Measurements from ENCODE around the gene DCAF12. TPM values are rescaled to one million over a fixed set of nuclear protein-coding genes. Genes with fewer than 3 reads are reported as not detected.

The DCAF12 gene
- total RNA-seq, 1 experiment from 2014 or later = 33.0 TPM

- Histone ChIP-seq H3K4me3 (ENCODE audit: low read depth, low read length) (peak overlapping the region; percentile 62), H3K4me1 (peaks cover 14% of the 10 kb centered on the region), H3K36me3 (ENCODE audit: control insufficient read depth, insufficient read depth, low read length) (no peaks in the 10 kb centered on the region), H3K9me3 (no peaks in the 10 kb centered on the region), H3K27me3 (replicated peaks; ENCODE audit: control insufficient read depth, insufficient read depth, low read length) (no peaks in the 10 kb centered on the region)
- peaks cover 24% of the 10 kb centered on the region for H3K4me1 Mint-ChIP-seq (ENCODE audit: low read depth, unreplicated experiment)
- no peak for DNase-seq
- ChIA-PET CTCF (interaction anchor here (1.4 kb wide), 1 partner anchor 17 kb away, joined by 3 read pairs; no protein-coding TSS in a partner anchor), POLR2A (no interaction called here)
- TF ChIP-seq, protein P1, sequence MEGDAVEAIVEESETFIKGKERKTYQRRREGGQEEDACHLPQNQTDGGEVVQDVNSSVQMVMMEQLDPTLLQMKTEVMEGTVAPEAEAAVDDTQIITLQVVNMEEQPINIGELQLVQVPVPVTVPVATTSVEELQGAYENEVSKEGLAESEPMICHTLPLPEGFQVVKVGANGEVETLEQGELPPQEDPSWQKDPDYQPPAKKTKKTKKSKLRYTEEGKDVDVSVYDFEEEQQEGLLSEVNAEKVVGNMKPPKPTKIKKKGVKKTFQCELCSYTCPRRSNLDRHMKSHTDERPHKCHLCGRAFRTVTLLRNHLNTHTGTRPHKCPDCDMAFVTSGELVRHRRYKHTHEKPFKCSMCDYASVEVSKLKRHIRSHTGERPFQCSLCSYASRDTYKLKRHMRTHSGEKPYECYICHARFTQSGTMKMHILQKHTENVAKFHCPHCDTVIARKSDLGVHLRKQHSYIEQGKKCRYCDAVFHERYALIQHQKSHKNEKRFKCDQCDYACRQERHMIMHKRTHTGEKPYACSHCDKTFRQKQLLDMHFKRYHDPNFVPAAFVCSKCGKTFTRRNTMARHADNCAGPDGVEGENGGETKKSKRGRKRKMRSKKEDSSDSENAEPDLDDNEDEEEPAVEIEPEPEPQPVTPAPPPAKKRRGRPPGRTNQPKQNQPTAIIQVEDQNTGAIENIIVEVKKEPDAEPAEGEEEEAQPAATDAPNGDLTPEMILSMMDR (IDR thresholded peaks at IDR 0.05; ENCODE audit: insufficient read depth in 1 of 2, low read depth in 1 of 2, low read length in 1 of 2, severe bottlenecking in 1 of 2, unreplicated experiment in 1 of 2) = no peak
- H3K27ac Mint-ChIP-seq (ENCODE audit: unreplicated experiment) = peak overlapping the region; percentile 90
- peak overlapping the region; percentile 86 for H3K4me3 Mint-ChIP-seq (ENCODE audit: unreplicated experiment)
- BruUV-seq (replicated peaks) = TSS peak; percentile 79
- intact Hi-C loops (cut with micrococcal nuclease; ENCODE audit: unreplicated experiment) = loop anchor here (2.0 kb wide), 2 partner anchors 20 to 54 kb away; no protein-coding TSS in a partner anchor
- H3K36me3 Mint-ChIP-seq (ENCODE audit: insufficient read depth, unreplicated experiment) = peaks cover 24% of the 10 kb centered on the region
- no peaks in the 10 kb centered on the region for H3K27me3 Mint-ChIP-seq (ENCODE audit: insufficient read depth, unreplicated experiment)
- no peaks in the 10 kb centered on the region for H3K9me3 Mint-ChIP-seq (ENCODE audit: unreplicated experiment)
Observed at GRCh38 chr9:34127035-34127948, 794 bp upstream of the DCAF12 start.

- peaks cover 28% of the 10 kb centered on the region for H3K4me1 ChIP-seq
- no TSS peak for BruUV-seq (replicated peaks)
- DNase-seq = peak in 1 of 2 experiments; percentile 35
- Mint-ChIP-seq H3K9me3 (ENCODE audit: unreplicated experiment) (no peaks in the 10 kb centered on the region), H3K27ac (ENCODE audit: unreplicated experiment) (peak overlapping the region; percentile 90), H3K4me3 (ENCODE audit: unreplicated experiment) (peak overlapping the region; percentile 86), H3K36me3 (ENCODE audit: insufficient read depth, unreplicated experiment) (peaks cover 39% of the 10 kb centered on the region), H3K27me3 (ENCODE audit: insufficient read depth, unreplicated experiment) (no peaks in the 10 kb centered on the region), H3K4me1 (ENCODE audit: low read depth, unreplicated experiment) (peaks cover 32% of the 10 kb centered on the region)
- H3K9me3 ChIP-seq = no peaks in the 10 kb centered on the region
- no peaks in the 10 kb centered on the region for H3K27me3 ChIP-seq (replicated peaks; ENCODE audit: control insufficient read depth, insufficient read depth, low read length)
- TF ChIP-seq, protein P1 (IDR thresholded peaks at IDR 0.05; ENCODE audit: insufficient read depth in 1 of 2, low read depth in 1 of 2, low read length in 1 of 2, severe bottlenecking in 1 of 2, unreplicated experiment in 1 of 2) = no peak
- POLR2A ChIA-PET = interaction anchor here (0.5 to 1.4 kb wide), 5 partner anchors 8 to 77 kb away, joined by 3 to 5 read pairs (median 3); partner anchors contain the start of genes UBAP1 and UBAP2
- intact Hi-C loops (cut with micrococcal nuclease; ENCODE audit: unreplicated experiment) = loop anchor here (1.0 to 2.0 kb wide), 6 partner anchors 19 to 252 kb away; no protein-coding TSS in a partner anchor
- H3K36me3 ChIP-seq (ENCODE audit: control insufficient read depth, insufficient read depth, low read length) = no peaks in the 10 kb centered on the region
- CTCF ChIA-PET = interaction anchor here (0.9 to 1.3 kb wide), 2 partner anchors 30 to 118 kb away, joined by 3 to 5 read pairs; no protein-coding TSS in a partner anchor
- peak overlapping the region; percentile 62 for H3K4me3 ChIP-seq (ENCODE audit: low read depth, low read length)
Observed at GRCh38 chr9:34125681-34126206, 754 bp downstream of the DCAF12 start.

DNA sequence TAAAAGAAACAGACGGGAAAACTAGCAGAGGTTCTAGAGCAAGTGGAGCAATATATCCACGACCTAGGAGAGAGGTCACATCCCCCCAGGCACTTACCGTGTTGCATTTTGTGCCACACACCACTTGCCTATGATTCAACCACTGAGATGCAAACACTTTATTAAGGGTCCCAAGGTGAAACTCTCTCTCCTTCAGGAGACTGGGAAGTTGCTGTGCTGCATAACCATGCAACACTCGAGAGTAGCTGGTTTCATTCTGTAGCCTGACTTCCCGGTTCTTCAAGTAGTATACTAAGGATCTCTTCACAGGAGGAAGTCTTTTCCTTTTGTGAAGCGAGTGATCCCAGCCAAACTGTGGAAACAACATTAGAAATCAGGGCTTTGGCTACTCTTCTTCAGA is 1.6 kb downstream of the DCAF12 start:
- peaks cover 44% of the 10 kb centered on the region for H3K36me3 Mint-ChIP-seq (ENCODE audit: insufficient read depth, unreplicated experiment)
- intact Hi-C loops (cut with micrococcal nuclease; ENCODE audit: unreplicated experiment) = no loop called here
- ChIA-PET POLR2A (interaction anchor here (1.4 kb wide), 1 partner anchor 54 kb away, joined by 5 read pairs; the partner anchor contains the start of gene UBAP1), CTCF (no interaction called here)
- peak overlapping the region; percentile 90 for H3K27ac Mint-ChIP-seq (ENCODE audit: unreplicated experiment)
- peaks cover 32% of the 10 kb centered on the region for H3K4me1 Mint-ChIP-seq (ENCODE audit: low read depth, unreplicated experiment)
- Histone ChIP-seq H3K36me3 (ENCODE audit: control insufficient read depth, insufficient read depth, low read length) (no peaks in the 10 kb centered on the region; the same call in 1 of the 2 replicates), H3K4me1 (peaks cover 28% of the 10 kb centered on the region), H3K4me3 (ENCODE audit: low read depth, low read length) (peak overlapping the region; percentile 62), H3K9me3 (no peaks in the 10 kb centered on the region), H3K27me3 (replicated peaks; ENCODE audit: control insufficient read depth, insufficient read depth, low read length) (no peaks in the 10 kb centered on the region)
- H3K4me3 Mint-ChIP-seq (ENCODE audit: unreplicated experiment) = peak overlapping the region; percentile 86
- H3K27me3 Mint-ChIP-seq (ENCODE audit: insufficient read depth, unreplicated experiment) = no peaks in the 10 kb centered on the region
- TF ChIP-seq, protein P1 (IDR thresholded peaks at IDR 0.05; ENCODE audit: insufficient read depth in 1 of 2, low read depth in 1 of 2, low read length in 1 of 2, severe bottlenecking in 1 of 2, unreplicated experiment in 1 of 2) = no peak
- no TSS peak for BruUV-seq (replicated peaks)
- no peak for DNase-seq
- H3K9me3 Mint-ChIP-seq (ENCODE audit: unreplicated experiment) = no peaks in the 10 kb centered on the region
